Osteoblast (primary cell): Measurements from ENCODE around the gene RHBDL1. TPM values are rescaled to one million over a fixed set of nuclear protein-coding genes. Genes with fewer than 3 reads are reported as not detected.

Experiments used
- DNase-seq: peaks from one replicate; pipeline ENCODE4 v3.0.0; 2011; ENCODE audit warnings: low spot score, mixed read lengths; ENCODE audit not compliant: insufficient read length; ENCODE audit errors: missing footprints
- H2AFZ ChIP-seq: 2 replicates; pipeline ENCODE4 v1.6.0; 2011; ENCODE audit warnings: mild to moderate bottlenecking, low read length
- H3K27ac ChIP-seq: 2 replicates; pipeline ENCODE4 v1.5.1; 2011; ENCODE audit warnings: mild to moderate bottlenecking, low read depth, low read length, moderate library complexity
- H3K27me3 ChIP-seq: 2 replicates; pipeline ENCODE4 v1.6.0; 2012; ENCODE audit warnings: mild to moderate bottlenecking, control low read depth, inconsistent platforms, low read length, moderate library complexity; ENCODE audit not compliant: insufficient read depth
- H3K36me3 ChIP-seq: 2 replicates; pipeline ENCODE4 v1.5.1; 2011; ENCODE audit warnings: mild to moderate bottlenecking, low read length, control low read depth, moderate library complexity; ENCODE audit not compliant: insufficient read depth
- H3K4me1 ChIP-seq: 2 replicates; pipeline ENCODE4 v1.5.1; 2011; ENCODE audit warnings: mild to moderate bottlenecking, low read length, control low read depth, moderate library complexity; ENCODE audit not compliant: insufficient read depth
- H3K4me2 ChIP-seq: 2 replicates; pipeline ENCODE4 v1.6.0; 2011; ENCODE audit warnings: mild to moderate bottlenecking, low read length; ENCODE audit not compliant: insufficient read depth
- H3K4me3 ChIP-seq: fragments of 200-600 bp; sonication (generic); 3 replicates; pipeline ENCODE4 v1.5.1; 2012; ENCODE audit warnings: mild to moderate bottlenecking, low read length, inconsistent platforms; ENCODE audit not compliant: insufficient read depth
- H3K79me2 ChIP-seq: 2 replicates; pipeline ENCODE4 v1.6.0; 2012; ENCODE audit warnings: mild to moderate bottlenecking, low read length, control low read depth, inconsistent platforms; ENCODE audit not compliant: insufficient read depth
- H3K9me3 ChIP-seq: 2 replicates; pipeline ENCODE4 v1.5.1; 2011; ENCODE audit warnings: low read depth, low read length, control low read depth
- H4K20me1 ChIP-seq: 2 replicates; pipeline ENCODE4 v1.6.0; 2012; ENCODE audit warnings: mild to moderate bottlenecking, low read length, control low read depth; ENCODE audit not compliant: insufficient read depth
- total RNA-seq: library from RNA; depleted of rRNA; stranded (reverse); fragments of >200 nt; gene quantifications from 2 replicates; pipeline ENCODE4 v1.2.3, GENCODE V29; 2012
- TF ChIP-seq, protein P1 (sequence below): IDR thresholded peaks from 2 replicates; pipeline ENCODE4 v1.5.1; 2011; ENCODE audit warnings: mild to moderate bottlenecking, low read depth, low read length, moderate library complexity; ENCODE audit errors: extremely low read depth

RHBDL1 gene
- total RNA-seq, 1 donor = 1.1 TPM

- H3K79me2 ChIP-seq = peaks cover 6% of the 10 kb centered on the region
- H3K4me3 ChIP-seq = peak overlapping the region; percentile 73
- peaks cover 20% of the 10 kb centered on the region for H3K4me1 ChIP-seq
- peak; percentile 94 for DNase-seq
- no peaks in the 10 kb centered on the region for H3K9me3 ChIP-seq
- H3K4me2 ChIP-seq = peak overlapping the region; percentile 80
- H4K20me1 ChIP-seq = peaks cover 5% of the 10 kb centered on the region
- TF ChIP-seq, protein P1, sequence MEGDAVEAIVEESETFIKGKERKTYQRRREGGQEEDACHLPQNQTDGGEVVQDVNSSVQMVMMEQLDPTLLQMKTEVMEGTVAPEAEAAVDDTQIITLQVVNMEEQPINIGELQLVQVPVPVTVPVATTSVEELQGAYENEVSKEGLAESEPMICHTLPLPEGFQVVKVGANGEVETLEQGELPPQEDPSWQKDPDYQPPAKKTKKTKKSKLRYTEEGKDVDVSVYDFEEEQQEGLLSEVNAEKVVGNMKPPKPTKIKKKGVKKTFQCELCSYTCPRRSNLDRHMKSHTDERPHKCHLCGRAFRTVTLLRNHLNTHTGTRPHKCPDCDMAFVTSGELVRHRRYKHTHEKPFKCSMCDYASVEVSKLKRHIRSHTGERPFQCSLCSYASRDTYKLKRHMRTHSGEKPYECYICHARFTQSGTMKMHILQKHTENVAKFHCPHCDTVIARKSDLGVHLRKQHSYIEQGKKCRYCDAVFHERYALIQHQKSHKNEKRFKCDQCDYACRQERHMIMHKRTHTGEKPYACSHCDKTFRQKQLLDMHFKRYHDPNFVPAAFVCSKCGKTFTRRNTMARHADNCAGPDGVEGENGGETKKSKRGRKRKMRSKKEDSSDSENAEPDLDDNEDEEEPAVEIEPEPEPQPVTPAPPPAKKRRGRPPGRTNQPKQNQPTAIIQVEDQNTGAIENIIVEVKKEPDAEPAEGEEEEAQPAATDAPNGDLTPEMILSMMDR = no peak
- peaks cover 3% of the 10 kb centered on the region for H3K27me3 ChIP-seq
- peak overlapping the region; percentile 72 for H2AFZ ChIP-seq
- H3K27ac ChIP-seq = no peak overlapping the region
- H3K36me3 ChIP-seq = no peaks in the 10 kb centered on the region
Observed at GRCh38 chr16:715477-716199, 40.2 kb downstream of the RHBDL1 start.

DNA sequence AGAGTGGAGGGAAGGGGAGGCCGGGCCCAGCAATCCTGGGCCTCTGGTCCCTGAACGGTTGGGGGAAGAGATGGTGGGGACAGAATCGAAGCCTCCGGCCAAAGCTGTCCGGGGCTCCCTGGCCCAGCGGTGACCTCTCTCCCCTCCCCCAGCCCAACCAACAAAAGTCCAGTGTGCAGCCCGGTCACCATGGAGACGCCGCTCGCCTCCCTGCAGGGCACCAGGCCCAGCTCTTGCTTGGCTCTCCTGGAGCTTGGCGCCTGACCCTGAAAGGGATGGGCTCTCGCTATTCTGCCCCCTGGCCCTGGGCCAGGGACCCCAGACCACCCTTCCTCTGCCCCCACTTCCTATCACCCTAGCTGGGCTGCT lies 40.7 kb downstream of the RHBDL1 start:
- no peak overlapping the region for H3K27ac ChIP-seq
- H3K9me3 ChIP-seq = no peaks in the 10 kb centered on the region
- TF ChIP-seq, protein P1 = no peak
- peaks cover 6% of the 10 kb centered on the region for H3K79me2 ChIP-seq
- no peaks in the 10 kb centered on the region for H3K36me3 ChIP-seq
- H4K20me1 ChIP-seq = peaks cover 5% of the 10 kb centered on the region
- DNase-seq = peak; percentile 98
- H3K4me3 ChIP-seq = peak overlapping the region; percentile 73
- H2AFZ ChIP-seq = peak overlapping the region; percentile 72
- peaks cover 20% of the 10 kb centered on the region for H3K4me1 ChIP-seq
- H3K4me2 ChIP-seq = peak overlapping the region; percentile 80
- H3K27me3 ChIP-seq = no peaks in the 10 kb centered on the region

- Histone ChIP-seq H3K27me3 (no peaks in the 10 kb centered on the region), H3K27ac (no peak overlapping the region), H3K4me2 (peak overlapping the region; percentile 80), H2AFZ (no peak overlapping the region), H4K20me1 (peaks cover 7% of the 10 kb centered on the region), H3K9me3 (no peaks in the 10 kb centered on the region), H3K4me1 (peaks cover 23% of the 10 kb centered on the region), H3K4me3 (no peak overlapping the region), H3K36me3 (no peaks in the 10 kb centered on the region), H3K79me2 (peaks cover 6% of the 10 kb centered on the region)
- no peak for DNase-seq
- TF ChIP-seq, protein P1 = no peak
Observed at GRCh38 chr16:716768-717325, 41.4 kb downstream of the RHBDL1 start.

DNA sequence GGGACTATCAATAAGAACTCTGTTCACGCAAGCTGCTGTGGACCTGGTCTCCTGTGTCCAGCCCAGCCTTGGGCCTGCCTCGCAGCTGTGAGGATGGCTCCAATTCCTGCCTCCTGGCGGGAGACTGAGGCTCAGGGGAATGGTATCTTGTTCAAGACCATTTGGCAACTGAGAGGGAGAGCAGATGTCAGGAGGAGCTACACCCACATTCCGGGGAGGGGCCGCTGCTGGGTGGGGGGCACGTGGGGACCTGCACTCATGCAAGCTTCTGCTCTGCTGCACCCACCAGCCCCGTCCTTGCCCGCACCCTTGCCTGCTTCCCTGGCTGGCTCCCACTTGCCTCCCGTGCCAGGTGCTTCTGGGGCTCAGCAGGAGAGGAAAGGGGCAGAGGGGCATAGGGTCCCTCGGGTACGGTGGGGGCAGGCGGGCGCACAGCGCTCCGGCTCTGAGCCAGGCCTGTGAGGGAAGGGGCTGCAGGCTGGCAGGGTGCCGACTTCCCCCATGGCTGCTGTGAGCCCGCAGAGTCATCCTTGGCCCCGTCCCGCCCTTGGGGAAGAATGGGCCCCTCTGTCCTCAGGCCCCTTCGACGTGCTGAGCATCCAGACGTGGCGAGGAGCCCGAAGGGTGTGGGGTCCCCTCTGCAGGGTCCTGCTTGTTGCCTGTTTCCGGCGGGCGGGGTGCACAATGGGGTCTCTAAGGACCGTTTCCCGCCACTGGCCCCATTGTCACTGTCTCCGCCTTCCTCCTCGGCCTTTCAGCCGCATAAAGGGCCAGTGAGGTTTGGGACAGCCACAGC lies 42.2 kb downstream of the RHBDL1 start:
- Histone ChIP-seq H3K4me3 (no peak overlapping the region), H3K27ac (no peak overlapping the region), H2AFZ (no peak overlapping the region), H3K79me2 (peaks cover 6% of the 10 kb centered on the region), H3K4me2 (no peak overlapping the region), H3K36me3 (no peaks in the 10 kb centered on the region), H3K27me3 (no peaks in the 10 kb centered on the region), H3K9me3 (no peaks in the 10 kb centered on the region), H4K20me1 (peaks cover 8% of the 10 kb centered on the region), H3K4me1 (peaks cover 23% of the 10 kb centered on the region)
- TF ChIP-seq, protein P1 = no peak
- no peak for DNase-seq
